Neural progenitor cell (in vitro differentiated cells): Measurements from ENCODE around the gene RGS3. TPM values are rescaled to one million over a fixed set of nuclear protein-coding genes. Genes with fewer than 3 reads are reported as not detected.
A peak's percentile ranks its signal among the peaks of the same experiment; 100 is the strongest.
"Not testable (repeated sequence)": the region's sequence is repeated elsewhere in the genome, so short reads cannot be mapped to it uniquely, and the experiment has no call there.

Experiments
- DNase-seq: peaks from one replicate; pipeline ENCODE4 v3.0.0-alpha.2; 2016; ENCODE audit warnings: low spot score
- H2AFZ ChIP-seq: fragments of 200-600 bp; sonication (generic); replicated peaks from 2 replicates; pipeline ENCODE4 v1.6.1; 2016; ENCODE audit warnings: antibody characterized with exemption
- H3F3A ChIP-seq: fragments of 200-600 bp; sonication (generic); 2 replicates; pipeline ENCODE4 v1.6.1; 2016; ENCODE audit warnings: antibody characterized with exemption, low read depth
- H3K27ac ChIP-seq: fragments of 200-600 bp; sonication (generic); 2 replicates; pipeline ENCODE4 v1.5.1; 2016; ENCODE audit warnings: mild to moderate bottlenecking
- H3K27me3 ChIP-seq: fragments of 200-600 bp; sonication (generic); 2 replicates; pipeline ENCODE4 v1.6.1; 2016; ENCODE audit warnings: mild to moderate bottlenecking, moderate library complexity
- H3K36me3 ChIP-seq: fragments of 200-600 bp; sonication (generic); 2 replicates; pipeline ENCODE4 v1.5.1; 2016
- H3K4me1 ChIP-seq: fragments of 200-600 bp; sonication (generic); 2 replicates; pipeline ENCODE4 v1.6.1; 2016; ENCODE audit warnings: mixed run types
- H3K4me2 ChIP-seq: fragments of 200-600 bp; sonication (generic); 2 replicates; pipeline ENCODE4 v1.6.1; 2016
- H3K4me3 ChIP-seq: fragments of 200-600 bp; sonication (generic); 2 replicates; pipeline ENCODE4 v1.5.1; 2016
- H3K79me2 ChIP-seq: fragments of 200-600 bp; sonication (generic); 2 replicates; pipeline ENCODE4 v1.6.1; 2016; ENCODE audit warnings: low read depth
- H3K9ac ChIP-seq: fragments of 200-600 bp; sonication (generic); 2 replicates; pipeline ENCODE4 v1.6.1; 2016
- H3K9me3 ChIP-seq: fragments of 200-600 bp; sonication (generic); 2 replicates; pipeline ENCODE4 v1.5.1; 2016; ENCODE audit warnings: low read depth
- H4K20me1 ChIP-seq: fragments of 200-600 bp; sonication (generic); 2 replicates; pipeline ENCODE4 v1.6.1; 2016; ENCODE audit warnings: low read depth
- H3K27ac Mint-ChIP-seq: 3 replicates; pipeline ENCODE4 v1.8.0; 2021; ENCODE audit warnings: mixed read lengths
- H3K27me3 Mint-ChIP-seq: 2 replicates; pipeline ENCODE4 v1.8.0; 2022; ENCODE audit warnings: low read depth, mild to moderate bottlenecking, inconsistent platforms, moderate library complexity, mixed read lengths; ENCODE audit not compliant: insufficient read depth
- H3K36me3 Mint-ChIP-seq: 3 replicates; pipeline ENCODE4 v1.8.0; 2021; ENCODE audit warnings: mixed read lengths
- H3K4me1 Mint-ChIP-seq: 3 replicates; pipeline ENCODE4 v1.8.0; 2021; ENCODE audit warnings: mixed read lengths
- H3K4me3 Mint-ChIP-seq: 3 replicates; pipeline ENCODE4 v1.8.0; 2021; ENCODE audit warnings: mild to moderate bottlenecking, moderate library complexity, mixed read lengths
- H3K9me3 Mint-ChIP-seq: 3 replicates; pipeline ENCODE4 v1.8.0; 2020; ENCODE audit warnings: mixed read lengths
- CTCF ChIP-seq: fragments of 200-600 bp; sonication (generic); IDR thresholded peaks from 2 replicates; pipeline ENCODE4 v1.5.1; 2017; ENCODE audit warnings: antibody characterized with exemption, mild to moderate bottlenecking
- EZH2 ChIP-seq: fragments of 200-600 bp; sonication (generic); IDR thresholded peaks from 2 replicates; pipeline ENCODE4 v1.6.1; 2017; ENCODE audit warnings: antibody characterized with exemption, mild to moderate bottlenecking, moderate library complexity
- EZH2phosphoT487 ChIP-seq: fragments of 200-600 bp; sonication (generic); IDR thresholded peaks from 2 replicates; pipeline ENCODE4 v1.6.1; 2017; ENCODE audit warnings: antibody characterized with exemption
- total RNA-seq: library from RNA; depleted of rRNA; stranded (reverse); fragments of >200 nt; gene quantifications from 2 replicates; pipeline ENCODE4 v1.2.3, GENCODE V29; 2015; ENCODE audit warnings: low replicate concordance

Gene RGS3
- total RNA-seq, 1 donor from 2014 or later, result 30.3 TPM

GRCh38 chr9:113436728-113437515, 26.6 kb upstream of the RGS3 start:
- Histone ChIP-seq H2AFZ (no peak overlapping the region), H3K27ac (no peak overlapping the region), H3K9ac (no peak overlapping the region), H3K9me3 (no peaks in the 10 kb centered on the region), H3K4me2 (no peak overlapping the region), H3K36me3 (no peaks in the 10 kb centered on the region), H3K27me3 (no peaks in the 10 kb centered on the region), H3K4me1 (no peaks in the 10 kb centered on the region), H3K4me3 (no peak overlapping the region), H4K20me1 (no peaks in the 10 kb centered on the region), H3K79me2 (no peaks in the 10 kb centered on the region), H3F3A (no peaks in the 10 kb centered on the region)
- Mint-ChIP-seq H3K4me3 (no peak overlapping the region), H3K4me1 (no peaks in the 10 kb centered on the region), H3K27me3 (peaks cover 7% of the 10 kb centered on the region), H3K27ac (no peak overlapping the region), H3K9me3 (peaks cover 6% of the 10 kb centered on the region), H3K36me3 (no peaks in the 10 kb centered on the region)
- no peak for DNase-seq
- no peak for TF ChIP-seq EZH2
- no peak for TF ChIP-seq CTCF
- no peak for TF ChIP-seq EZH2phosphoT487

GRCh38 chr9:113437716-113438115, 25.8 kb upstream of the RGS3 start:
- not testable (repeated sequence) for H3K36me3 Mint-ChIP-seq, H3K27ac Mint-ChIP-seq, H3K9ac ChIP-seq, H3K4me3 ChIP-seq, H3K9me3 Mint-ChIP-seq, H3K36me3 ChIP-seq, H3K4me1 ChIP-seq, H3K27me3 Mint-ChIP-seq, H4K20me1 ChIP-seq, H2AFZ ChIP-seq, H3K27me3 ChIP-seq, H3K27ac ChIP-seq, H3K4me1 Mint-ChIP-seq, H3F3A ChIP-seq, H3K4me3 Mint-ChIP-seq, H3K4me2 ChIP-seq, DNase-seq, H3K79me2 ChIP-seq, H3K9me3 ChIP-seq

- no peak overlapping the region for H3K9ac ChIP-seq
- no peaks in the 10 kb centered on the region for H3K9me3 Mint-ChIP-seq
- H3K4me3 Mint-ChIP-seq, result no peak overlapping the region
- H3K36me3 Mint-ChIP-seq, result no peaks in the 10 kb centered on the region
- H3K27me3 ChIP-seq, result no peaks in the 10 kb centered on the region
- no peaks in the 10 kb centered on the region for H4K20me1 ChIP-seq
- H3K27me3 Mint-ChIP-seq, result peaks cover 3% of the 10 kb centered on the region
- peak overlapping the region; percentile 25 for H3K27ac Mint-ChIP-seq
- DNase-seq, result no peak
- no peaks in the 10 kb centered on the region for H3K79me2 ChIP-seq
- H2AFZ ChIP-seq, result no peak overlapping the region
- no peak for TF ChIP-seq EZH2phosphoT487
- TF ChIP-seq EZH2, result no peak
- TF ChIP-seq CTCF, result no peak
- no peak overlapping the region for H3K4me3 ChIP-seq
- H3K36me3 ChIP-seq, result no peaks in the 10 kb centered on the region
- peaks cover 2% of the 10 kb centered on the region for H3K4me1 Mint-ChIP-seq
- H3K4me2 ChIP-seq, result no peak overlapping the region
- H3K27ac ChIP-seq, result no peak overlapping the region
- no peaks in the 10 kb centered on the region for H3K9me3 ChIP-seq
- H3F3A ChIP-seq, result no peaks in the 10 kb centered on the region
- no peaks in the 10 kb centered on the region for H3K4me1 ChIP-seq
Measured at GRCh38 chr9:113444736-113445135, 18.8 kb upstream of the RGS3 start.

DNA sequence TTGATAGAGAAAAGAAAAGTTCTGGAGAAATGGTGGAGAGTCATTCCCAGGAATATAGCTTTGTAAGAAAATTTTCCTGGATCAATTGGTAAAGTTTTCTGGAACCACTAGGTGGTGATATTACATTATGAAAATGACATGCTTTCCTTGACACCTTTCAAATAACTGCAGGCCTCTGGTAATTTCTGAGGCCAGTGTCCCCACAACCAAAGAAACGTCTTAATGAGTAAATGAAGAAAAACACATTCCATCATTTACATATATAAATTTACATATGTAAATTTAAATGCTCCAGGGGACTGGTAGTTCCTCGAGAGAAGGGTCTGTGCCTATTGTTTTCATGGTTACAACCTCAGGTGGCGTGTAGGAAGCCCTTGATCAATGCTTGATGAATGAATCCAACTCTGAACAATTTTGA, 17.2 kb upstream of the RGS3 start:
- Histone ChIP-seq H3K27ac (no peak overlapping the region), H2AFZ (no peak overlapping the region), H3K79me2 (no peaks in the 10 kb centered on the region), H3K4me2 (no peak overlapping the region), H4K20me1 (no peaks in the 10 kb centered on the region), H3K9me3 (no peaks in the 10 kb centered on the region), H3K27me3 (no peaks in the 10 kb centered on the region), H3K36me3 (no peaks in the 10 kb centered on the region), H3K9ac (no peak overlapping the region), H3F3A (peaks cover 4% of the 10 kb centered on the region), H3K4me1 (no peaks in the 10 kb centered on the region), H3K4me3 (no peak overlapping the region)
- no peaks in the 10 kb centered on the region for H3K36me3 Mint-ChIP-seq
- peaks cover 7% of the 10 kb centered on the region for H3K4me1 Mint-ChIP-seq
- no peak overlapping the region for H3K4me3 Mint-ChIP-seq
- no peak for TF ChIP-seq EZH2
- peak; percentile 76 for TF ChIP-seq CTCF
- peaks cover 3% of the 10 kb centered on the region for H3K27me3 Mint-ChIP-seq
- no peak overlapping the region for H3K27ac Mint-ChIP-seq
- no peaks in the 10 kb centered on the region for H3K9me3 Mint-ChIP-seq
- peak; percentile 50 for DNase-seq
